Measurements from ENCODE around the gene ARHGAP15. TPM values are rescaled to one million over a fixed set of nuclear protein-coding genes. Genes with fewer than 3 reads are reported as not detected.

The ARHGAP15 gene
- total and polyA plus RNA-seq, 4 donors: 3.8 to 17.9 (median 13.2) TPM

DNA sequence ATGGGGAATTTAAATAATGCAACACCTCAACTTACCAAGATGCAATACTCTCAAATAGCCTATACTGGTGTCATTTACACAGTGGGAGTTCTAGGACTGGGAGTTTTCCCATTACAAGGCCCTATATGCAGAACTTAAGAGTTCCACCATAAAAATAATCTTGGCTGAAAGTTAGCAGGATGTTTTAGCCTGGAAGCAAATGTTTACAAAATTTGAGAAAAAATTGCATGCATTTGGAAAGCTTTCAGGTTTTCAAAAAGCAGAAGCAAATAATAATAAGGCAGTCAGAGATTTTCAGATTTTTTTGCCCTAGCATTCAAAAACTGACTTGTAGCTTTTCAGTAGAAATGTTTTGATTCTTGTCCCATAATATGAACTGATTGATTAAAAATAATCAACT is 397.3 kb downstream of the ARHGAP15 start (continued):
- TF ChIP-seq GABPA (IDR thresholded peaks at IDR 0.05 in 1 of 2, conservative IDR thresholded peaks at IDR 0.05 in 1 of 2) (no peak), EGR1 (IDR thresholded peaks at IDR 0.05; ENCODE audit: low read depth in 2 of 2) (no peak), ZBTB33 (IDR thresholded peaks at IDR 0.05) (no peak), TAF1 (conservative IDR thresholded peaks at IDR 0.05) (no peak), SP1 (IDR thresholded peaks at IDR 0.05) (no peak), HNF4G (IDR thresholded peaks at IDR 0.05) (no peak), RAD21 (IDR thresholded peaks at IDR 0.05) (no peak), NR2F2 (IDR thresholded peaks at IDR 0.05) (no peak)

- 84% methylated on average over 1 of the region's 1 CpG for WGBS
- Histone ChIP-seq H3K9ac (ENCODE audit: low read depth in 1 of 2, low read length in 2 of 2) (no peak overlapping the region), H3K27me3 (ENCODE audit: control insufficient read depth in 4 of 4, insufficient read depth in 4 of 4, low read length in 3 of 4) (no peaks in the 10 kb centered on the region), H3K4me3 (ENCODE audit: low read depth in 1 of 3, low read length in 3 of 3) (no peak overlapping the region), H3K27ac (ENCODE audit: low read depth in 1 of 2, low read length in 2 of 2) (no peak overlapping the region), H3K36me3 (ENCODE audit: control insufficient read depth in 4 of 4, insufficient read depth in 3 of 4, low read depth in 1 of 4, low read length in 3 of 4) (no peaks in the 10 kb centered on the region), H3K9me3 (ENCODE audit: control insufficient read depth in 4 of 4, low read length in 3 of 4) (no peaks in the 10 kb centered on the region), H3K4me1 (ENCODE audit: control insufficient read depth in 4 of 4, insufficient read depth in 4 of 4, low read length in 3 of 4) (peaks cover 0 to 4% (median 0%) of the 10 kb centered on the region in 4 donors)
- no peak for DNase-seq (ENCODE audit: low spot score)
- no peak for TF ChIP-seq EGR1 (IDR thresholded peaks at IDR 0.05; ENCODE audit: low read depth in 2 of 2)
- no peak for TF ChIP-seq SP1 (IDR thresholded peaks at IDR 0.05)
- no peak for TF ChIP-seq MAX (IDR thresholded peaks at IDR 0.05)
- no peak for TF ChIP-seq YY1 (IDR thresholded peaks at IDR 0.05)
- TF ChIP-seq FOXA2 (IDR thresholded peaks at IDR 0.05): no peak
- no peak for TF ChIP-seq ZBTB33 (IDR thresholded peaks at IDR 0.05)
- TF ChIP-seq, protein P1, sequence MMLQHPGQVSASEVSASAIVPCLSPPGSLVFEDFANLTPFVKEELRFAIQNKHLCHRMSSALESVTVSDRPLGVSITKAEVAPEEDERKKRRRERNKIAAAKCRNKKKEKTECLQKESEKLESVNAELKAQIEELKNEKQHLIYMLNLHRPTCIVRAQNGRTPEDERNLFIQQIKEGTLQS (IDR thresholded peaks at IDR 0.05): no peak
- no peak for TF ChIP-seq GABPA (IDR thresholded peaks at IDR 0.05 in 1 of 2, conservative IDR thresholded peaks at IDR 0.05 in 1 of 2)
- no peak for TF ChIP-seq HNF4G (IDR thresholded peaks at IDR 0.05)
- TF ChIP-seq, protein P2, sequence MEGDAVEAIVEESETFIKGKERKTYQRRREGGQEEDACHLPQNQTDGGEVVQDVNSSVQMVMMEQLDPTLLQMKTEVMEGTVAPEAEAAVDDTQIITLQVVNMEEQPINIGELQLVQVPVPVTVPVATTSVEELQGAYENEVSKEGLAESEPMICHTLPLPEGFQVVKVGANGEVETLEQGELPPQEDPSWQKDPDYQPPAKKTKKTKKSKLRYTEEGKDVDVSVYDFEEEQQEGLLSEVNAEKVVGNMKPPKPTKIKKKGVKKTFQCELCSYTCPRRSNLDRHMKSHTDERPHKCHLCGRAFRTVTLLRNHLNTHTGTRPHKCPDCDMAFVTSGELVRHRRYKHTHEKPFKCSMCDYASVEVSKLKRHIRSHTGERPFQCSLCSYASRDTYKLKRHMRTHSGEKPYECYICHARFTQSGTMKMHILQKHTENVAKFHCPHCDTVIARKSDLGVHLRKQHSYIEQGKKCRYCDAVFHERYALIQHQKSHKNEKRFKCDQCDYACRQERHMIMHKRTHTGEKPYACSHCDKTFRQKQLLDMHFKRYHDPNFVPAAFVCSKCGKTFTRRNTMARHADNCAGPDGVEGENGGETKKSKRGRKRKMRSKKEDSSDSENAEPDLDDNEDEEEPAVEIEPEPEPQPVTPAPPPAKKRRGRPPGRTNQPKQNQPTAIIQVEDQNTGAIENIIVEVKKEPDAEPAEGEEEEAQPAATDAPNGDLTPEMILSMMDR (IDR thresholded peaks at IDR 0.05; ENCODE audit: low read depth, low read length, missing input control): no peak
These were observed 398.8 kb downstream of the ARHGAP15 start for GRCh38 chr2:143528021-143528420.

DNA sequence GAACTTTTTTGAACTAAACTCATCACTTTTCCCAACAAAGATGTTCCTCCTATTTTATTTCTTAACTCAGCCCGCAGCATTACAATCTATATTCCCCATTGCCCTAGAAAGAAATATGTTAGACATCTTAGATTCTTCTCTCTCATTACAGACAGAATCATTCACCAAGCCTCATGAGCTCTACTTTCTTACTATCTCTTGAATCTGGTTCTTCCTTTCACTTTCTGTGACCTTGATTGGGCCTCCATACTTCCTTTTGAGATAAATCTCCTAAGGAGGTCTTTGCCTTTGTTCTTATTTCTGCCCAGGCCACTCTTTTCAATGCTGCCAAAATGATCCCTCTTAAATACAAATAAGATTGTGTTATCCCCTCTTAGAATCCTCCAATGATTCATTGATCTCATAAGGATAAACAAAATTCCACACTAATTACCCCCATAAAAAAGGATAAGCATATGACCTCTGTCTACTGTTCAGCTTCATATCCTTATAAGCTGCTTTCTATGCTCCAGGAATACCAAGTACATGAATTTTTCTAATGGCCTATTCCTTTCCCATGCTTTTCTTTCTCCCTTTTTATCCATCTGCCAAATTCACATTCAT is 400.0 kb downstream of the ARHGAP15 start:
- Histone ChIP-seq H3K36me3 (ENCODE audit: control insufficient read depth in 4 of 4, insufficient read depth in 3 of 4, low read depth in 1 of 4, low read length in 3 of 4) (no peaks in the 10 kb centered on the region), H3K9me3 (ENCODE audit: control insufficient read depth in 4 of 4, low read length in 3 of 4) (no peaks in the 10 kb centered on the region), H3K9ac (ENCODE audit: low read depth in 1 of 2, low read length in 2 of 2) (no peak overlapping the region), H3K27me3 (ENCODE audit: control insufficient read depth in 4 of 4, insufficient read depth in 4 of 4, low read length in 3 of 4) (no peaks in the 10 kb centered on the region), H3K4me1 (ENCODE audit: control insufficient read depth in 4 of 4, insufficient read depth in 4 of 4, low read length in 3 of 4) (peaks cover 0 to 4% (median 0%) of the 10 kb centered on the region in 4 donors), H3K27ac (ENCODE audit: low read depth in 1 of 2, low read length in 2 of 2) (no peak overlapping the region), H3K4me3 (ENCODE audit: low read depth in 1 of 3, low read length in 3 of 3) (no peak overlapping the region)
- DNase-seq (ENCODE audit: low spot score): no peak
- WGBS: 99% methylated on average over 1 of the region's 1 CpG
- TF ChIP-seq FOXA1 (IDR thresholded peaks at IDR 0.05) (no peak), SP1 (IDR thresholded peaks at IDR 0.05) (no peak), GABPA (IDR thresholded peaks at IDR 0.05 in 1 of 2, conservative IDR thresholded peaks at IDR 0.05 in 1 of 2) (no peak), RXRA (IDR thresholded peaks at IDR 0.05) (no peak), HNF4G (IDR thresholded peaks at IDR 0.05) (no peak), NR2F2 (IDR thresholded peaks at IDR 0.05) (no peak), REST (IDR thresholded peaks at IDR 0.05) (no peak)
- TF ChIP-seq, protein P2 (IDR thresholded peaks at IDR 0.05; ENCODE audit: low read depth, low read length, missing input control): no peak
- TF ChIP-seq, protein P1 (IDR thresholded peaks at IDR 0.05): no peak

Data from liver (tissue), 9 donors.